DOHH2 (cell line): ENCODE measurements around the gene COL27A1.

Experiments
- H3F3A ChIP-seq: fragments of 200-600 bp; sonication (generic), shearing (Covaris generic); 2 replicates; pipeline ENCODE4 v1.6.0; 2016; ENCODE audit warnings: antibody characterized with exemption, mild to moderate bottlenecking; ENCODE audit not compliant: control insufficient read depth, insufficient read depth
- H3K27ac ChIP-seq: fragments of 200-600 bp; sonication (generic); 2 replicates; pipeline ENCODE4 v1.5.1; 2014; ENCODE audit warnings: low read depth, mild to moderate bottlenecking, low read length, moderate library complexity
- H3K27me3 ChIP-seq: fragments of 200-600 bp; sonication (generic); 2 replicates; pipeline ENCODE4 v1.6.1; 2014; ENCODE audit warnings: mild to moderate bottlenecking, low read length, mixed read lengths; ENCODE audit not compliant: control insufficient read depth
- H3K36me3 ChIP-seq: fragments of 200-600 bp; sonication (generic); 2 replicates; pipeline ENCODE4 v1.6.1; 2014; ENCODE audit warnings: mild to moderate bottlenecking, low read length, moderate library complexity, mixed read lengths; ENCODE audit not compliant: control insufficient read depth
- H3K4me1 ChIP-seq: fragments of 200-600 bp; sonication (generic); 2 replicates; pipeline ENCODE4 v1.6.1; 2014; ENCODE audit warnings: mild to moderate bottlenecking, low read length, mixed read lengths; ENCODE audit not compliant: control insufficient read depth
- H3K4me2 ChIP-seq: fragments of 200-600 bp; sonication (generic); 2 replicates; pipeline ENCODE4 v1.6.0; 2014; ENCODE audit warnings: mild to moderate bottlenecking, low read length, moderate library complexity
- H3K4me3 ChIP-seq: fragments of 200-600 bp; sonication (generic); 2 replicates; pipeline ENCODE4 v1.5.1; 2014; ENCODE audit warnings: mild to moderate bottlenecking, low read length, mixed read lengths
- H3K79me2 ChIP-seq: fragments of 200-600 bp; sonication (generic); 2 replicates; pipeline ENCODE4 v1.6.1; 2014; ENCODE audit warnings: mild to moderate bottlenecking, low read length, mixed read lengths; ENCODE audit not compliant: control insufficient read depth
- H3K9me2 ChIP-seq: fragments of 200-600 bp; sonication (generic); replicated peaks from 2 replicates; pipeline ENCODE4 v1.6.1; 2014; ENCODE audit warnings: mild to moderate bottlenecking, low read length, mixed read lengths; ENCODE audit not compliant: control insufficient read depth
- H3K9me3 ChIP-seq: fragments of 200-600 bp; sonication (generic); 2 replicates; pipeline ENCODE4 v1.6.1; 2014; ENCODE audit warnings: antibody characterized with exemption, low read length, mixed read lengths; ENCODE audit not compliant: control insufficient read depth, insufficient read depth
- H4K20me1 ChIP-seq: fragments of 200-600 bp; sonication (generic); 2 replicates; pipeline ENCODE4 v1.6.0; 2014; ENCODE audit warnings: low read depth, mild to moderate bottlenecking, antibody characterized with exemption, low read length, moderate library complexity; ENCODE audit not compliant: control insufficient read depth, insufficient read depth
- EZH2phosphoT487 ChIP-seq: fragments of 200-600 bp; sonication (generic); IDR thresholded peaks from 2 replicates; pipeline ENCODE4 v1.6.1; 2017; ENCODE audit warnings: borderline replicate concordance, mild to moderate bottlenecking, antibody characterized with exemption, low read length, moderate library complexity, mixed read lengths
- TF ChIP-seq, protein P1 (sequence below): fragments of 200-600 bp; sonication (generic); IDR thresholded peaks from one replicate; pipeline ENCODE4 v1.5.1; 2014; ENCODE audit warnings: antibody characterized with exemption, mild to moderate bottlenecking, low read depth, low read length; ENCODE audit not compliant: poor library complexity, severe bottlenecking

Gene COL27A1

GRCh38 chr9:114202849-114203248, 47.5 kb downstream of the COL27A1 start:
- Histone ChIP-seq H4K20me1 (no peaks in the 10 kb centered on the region), H3K4me1 (no peaks in the 10 kb centered on the region), H3K4me3 (no peak overlapping the region), H3K9me3 (no peaks in the 10 kb centered on the region), H3K27ac (no peak overlapping the region), H3K27me3 (no peaks in the 10 kb centered on the region), H3F3A (no peaks in the 10 kb centered on the region), H3K79me2 (no peaks in the 10 kb centered on the region), H3K4me2 (no peak overlapping the region), H3K36me3 (no peaks in the 10 kb centered on the region), H3K9me2 (no peaks in the 10 kb centered on the region)
- TF ChIP-seq, protein P1, sequence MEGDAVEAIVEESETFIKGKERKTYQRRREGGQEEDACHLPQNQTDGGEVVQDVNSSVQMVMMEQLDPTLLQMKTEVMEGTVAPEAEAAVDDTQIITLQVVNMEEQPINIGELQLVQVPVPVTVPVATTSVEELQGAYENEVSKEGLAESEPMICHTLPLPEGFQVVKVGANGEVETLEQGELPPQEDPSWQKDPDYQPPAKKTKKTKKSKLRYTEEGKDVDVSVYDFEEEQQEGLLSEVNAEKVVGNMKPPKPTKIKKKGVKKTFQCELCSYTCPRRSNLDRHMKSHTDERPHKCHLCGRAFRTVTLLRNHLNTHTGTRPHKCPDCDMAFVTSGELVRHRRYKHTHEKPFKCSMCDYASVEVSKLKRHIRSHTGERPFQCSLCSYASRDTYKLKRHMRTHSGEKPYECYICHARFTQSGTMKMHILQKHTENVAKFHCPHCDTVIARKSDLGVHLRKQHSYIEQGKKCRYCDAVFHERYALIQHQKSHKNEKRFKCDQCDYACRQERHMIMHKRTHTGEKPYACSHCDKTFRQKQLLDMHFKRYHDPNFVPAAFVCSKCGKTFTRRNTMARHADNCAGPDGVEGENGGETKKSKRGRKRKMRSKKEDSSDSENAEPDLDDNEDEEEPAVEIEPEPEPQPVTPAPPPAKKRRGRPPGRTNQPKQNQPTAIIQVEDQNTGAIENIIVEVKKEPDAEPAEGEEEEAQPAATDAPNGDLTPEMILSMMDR = no peak
- no peak for TF ChIP-seq EZH2phosphoT487

DNA sequence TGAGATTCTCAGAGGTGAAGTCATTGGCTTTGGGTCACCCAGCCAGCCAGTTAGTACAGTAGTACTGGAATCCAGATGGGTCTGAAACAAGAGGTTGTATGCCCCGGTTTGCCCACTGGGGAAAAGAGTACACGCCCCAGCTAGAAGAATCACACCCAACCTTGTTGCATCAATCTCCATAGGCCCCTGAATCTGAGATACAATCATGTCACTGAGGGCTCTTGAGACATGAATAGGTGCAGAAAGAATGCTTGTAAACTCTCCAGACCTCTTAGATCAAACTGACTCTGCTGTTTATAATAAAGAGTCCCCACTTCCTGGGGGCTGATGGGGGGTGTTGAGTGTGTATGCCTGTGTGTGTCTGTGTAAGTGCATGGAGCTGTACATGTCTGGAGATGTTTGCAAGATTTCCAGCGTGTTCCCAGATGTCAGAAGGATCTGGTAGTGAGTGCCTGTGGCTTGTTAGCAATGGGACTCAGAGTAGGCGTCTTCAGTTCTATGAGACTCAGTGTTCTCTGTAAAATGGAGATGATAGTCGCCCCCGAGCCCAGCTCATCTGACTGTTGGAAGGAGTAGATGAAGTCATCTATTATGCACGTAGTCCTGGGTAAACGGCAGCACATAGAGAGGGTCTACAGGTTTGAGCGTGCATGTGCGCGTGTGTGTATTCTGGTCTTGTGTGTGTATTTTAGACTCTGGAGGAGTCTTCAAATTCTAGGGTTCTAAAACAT, 48.2 kb downstream of the COL27A1 start:
- H3K27ac ChIP-seq = no peak overlapping the region
- H3K9me2 ChIP-seq = no peaks in the 10 kb centered on the region
- no peaks in the 10 kb centered on the region for H3K79me2 ChIP-seq
- H3K4me3 ChIP-seq = no peak overlapping the region
- H3K9me3 ChIP-seq = no peaks in the 10 kb centered on the region
- H3K36me3 ChIP-seq = no peaks in the 10 kb centered on the region
- H3K4me1 ChIP-seq = no peaks in the 10 kb centered on the region
- no peaks in the 10 kb centered on the region for H4K20me1 ChIP-seq
- TF ChIP-seq, protein P1 = no peak
- TF ChIP-seq EZH2phosphoT487 = no peak
- H3K4me2 ChIP-seq = no peak overlapping the region
- H3K27me3 ChIP-seq = no peaks in the 10 kb centered on the region
- H3F3A ChIP-seq = no peaks in the 10 kb centered on the region

DNA sequence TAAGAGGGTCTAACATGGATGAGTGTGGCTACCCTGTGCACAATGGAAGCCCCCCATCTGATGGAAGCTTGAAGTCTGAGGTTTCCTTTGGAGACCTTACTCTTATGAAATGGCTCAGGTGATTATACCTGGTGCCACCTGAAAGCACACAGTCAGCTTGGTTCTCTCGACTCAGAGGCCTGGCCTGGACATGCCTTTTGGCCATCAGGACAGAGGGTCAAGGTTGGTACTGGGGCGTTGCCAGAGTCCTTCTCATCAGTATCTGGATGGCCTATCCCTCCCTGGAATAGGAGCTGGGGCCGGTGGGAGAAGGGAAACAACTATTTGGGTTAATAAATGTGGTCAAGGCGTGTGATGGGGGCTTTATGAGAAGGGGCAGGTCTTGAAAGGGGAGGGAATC, 48.9 kb downstream of the COL27A1 start:
- Histone ChIP-seq H3K4me2 (no peak overlapping the region), H3K4me1 (no peaks in the 10 kb centered on the region), H3K36me3 (no peaks in the 10 kb centered on the region), H3K27me3 (no peaks in the 10 kb centered on the region), H3K9me2 (no peaks in the 10 kb centered on the region), H3K9me3 (no peaks in the 10 kb centered on the region), H3K4me3 (no peak overlapping the region), H3K27ac (no peak overlapping the region), H3F3A (no peaks in the 10 kb centered on the region), H4K20me1 (no peaks in the 10 kb centered on the region), H3K79me2 (no peaks in the 10 kb centered on the region)
- TF ChIP-seq, protein P1 = no peak
- no peak for TF ChIP-seq EZH2phosphoT487
